Breast epithelium (tissue), 4 donors: ENCODE data around the gene THAP6. TPM values are rescaled to one million over a fixed set of nuclear protein-coding genes. Genes with fewer than 3 reads are reported as not detected.
"Not testable (repeated sequence)": the region's sequence is repeated elsewhere in the genome, so short reads cannot be mapped to it uniquely, and the experiment has no call there.

Experiments used
- DNase-seq, 2 donors: peaks; one replicate each; pipeline ENCODE4 v3.0.0-alpha.2; 2019; ENCODE audit warnings: low spot score in 2 of 2
- H3K27ac ChIP-seq, 2 donors: fragments of 200-600 bp; sonication (generic) in 1 of 2; one replicate each; pipeline ENCODE4 v1.5.1; 2016 to 2019; ENCODE audit warnings: mild to moderate bottlenecking in 1 of 2
- H3K27me3 ChIP-seq, 2 donors: fragments of 200-600 bp; sonication (generic) in 1 of 2; one replicate each; pipeline versions ENCODE4 v1.5.1 to v1.6.0; 2017 to 2019; ENCODE audit warnings: control low read depth in 1 of 2, mild to moderate bottlenecking in 1 of 2
- H3K36me3 ChIP-seq: fragments of 200-600 bp; one replicate; pipeline ENCODE4 v1.5.1; 2019
- H3K4me1 ChIP-seq, 2 donors: fragments of 200-600 bp; sonication (generic); one replicate each; pipeline ENCODE4 v1.5.1; 2016 to 2019; ENCODE audit warnings: control low read depth in 1 of 2
- H3K4me3 ChIP-seq, 3 donors: fragments of 200-600 bp; sonication (generic); 1 replicate in 2 of 3; 2 replicates in 1 of 3; pipeline ENCODE4 v1.5.1; 2016 to 2019; ENCODE audit warnings: mild to moderate bottlenecking in 3 of 3, moderate library complexity in 2 of 3
- H3K9me3 ChIP-seq, 2 donors: fragments of 200-600 bp; sonication (generic) in 1 of 2; one replicate each; pipeline ENCODE4 v1.5.1; 2016 to 2019; ENCODE audit warnings: control low read depth in 1 of 2
- CTCF ChIP-seq, 3 donors: fragments of 450-650 bp; IDR thresholded peaks; one replicate each; pipeline ENCODE4 v1.5.1; 2016 to 2017; ENCODE audit warnings: antibody characterized with exemption in 3 of 3, mild to moderate bottlenecking in 3 of 3, moderate library complexity in 3 of 3
- POLR2A ChIP-seq: fragments of 450-650 bp; IDR thresholded peaks from one replicate; pipeline ENCODE4 v1.6.1; 2016; ENCODE audit warnings: antibody characterized with exemption, mild to moderate bottlenecking, moderate library complexity
- POLR2AphosphoS5 ChIP-seq, 3 donors: sonication (generic); formaldehyde crosslinking; IDR thresholded peaks; one replicate each; pipeline ENCODE4 v1.6.1; 2017; ENCODE audit warnings: antibody characterized with exemption in 3 of 3
- intact Hi-C: fragments of 100-400 bp; cut with DNase I; formaldehyde crosslinking; loops from one replicate; pipeline ENCODE4 v1.15.1; 2023; ENCODE audit warnings: low total_unique reads
- total RNA-seq, 3 donors: library from RNA; depleted of rRNA; stranded (reverse); fragments of >200 nt; gene quantifications; one replicate each; pipeline ENCODE4 v1.1.0, GENCODE V29; 2016

THAP6 gene
- total RNA-seq, 3 donors from 2014 or later = 22.2 to 25.9 (median 25.9) TPM

- H3K9me3 ChIP-seq = no peaks in the 10 kb centered on the region
- no peak overlapping the region for H3K27ac ChIP-seq
- no peaks in the 10 kb centered on the region for H3K4me1 ChIP-seq
- intact Hi-C loops = no loop called here
- H3K4me3 ChIP-seq = no peak overlapping the region
- H3K36me3 ChIP-seq = no peaks in the 10 kb centered on the region
- H3K27me3 ChIP-seq = no peaks in the 10 kb centered on the region
- no peak for TF ChIP-seq POLR2AphosphoS5 (IDR thresholded peaks at IDR 0.05)
- no peak for TF ChIP-seq POLR2A
- no peak for TF ChIP-seq CTCF (IDR thresholded peaks at IDR 0.05)
- no peak for DNase-seq
Observed at GRCh38 chr4:75542824-75543223, 28.6 kb downstream of the THAP6 start.

- not testable (repeated sequence) for DNase-seq, H3K27ac ChIP-seq
Observed at GRCh38 chr4:75544220-75544619, 29.9 kb downstream of the THAP6 start.

GRCh38 chr4:75544870-75545269 lies 30.6 kb downstream of the THAP6 start:
- H3K4me1 ChIP-seq = no peaks in the 10 kb centered on the region
- no peak overlapping the region for H3K4me3 ChIP-seq
- no peaks in the 10 kb centered on the region for H3K9me3 ChIP-seq
- DNase-seq = no peak
- H3K36me3 ChIP-seq = no peaks in the 10 kb centered on the region
- no peak overlapping the region for H3K27ac ChIP-seq
- intact Hi-C loops = no loop called here
- H3K27me3 ChIP-seq = no peaks in the 10 kb centered on the region
- TF ChIP-seq CTCF (IDR thresholded peaks at IDR 0.05) (no peak), POLR2AphosphoS5 (IDR thresholded peaks at IDR 0.05) (no peak), POLR2A (no peak)

More at GRCh38 chr4:75544220-75544619, 29.9 kb downstream of the THAP6 start:
- intact Hi-C loops, H3K36me3 ChIP-seq, H3K9me3 ChIP-seq, H3K4me3 ChIP-seq, H3K4me1 ChIP-seq, H3K27me3 ChIP-seq: not testable (repeated sequence)

GRCh38 chr4:75545526-75545925 lies 31.3 kb downstream of the THAP6 start:
- Histone ChIP-seq H3K9me3 (no peaks in the 10 kb centered on the region), H3K36me3 (no peaks in the 10 kb centered on the region), H3K4me3 (no peak overlapping the region), H3K27me3 (no peaks in the 10 kb centered on the region), H3K27ac (peak overlapping the region in 1 of 2 donors; percentile 14), H3K4me1 (no peaks in the 10 kb centered on the region)
- no peak for TF ChIP-seq POLR2AphosphoS5 (IDR thresholded peaks at IDR 0.05)
- no peak for DNase-seq
- intact Hi-C loops = no loop called here

GRCh38 chr4:75547647-75548387 lies 33.5 kb downstream of the THAP6 start:
- no peak for TF ChIP-seq POLR2A
- TF ChIP-seq CTCF (IDR thresholded peaks at IDR 0.05) = no peak
- TF ChIP-seq POLR2AphosphoS5 (IDR thresholded peaks at IDR 0.05) = no peak
- Histone ChIP-seq H3K27me3 (no peaks in the 10 kb centered on the region), H3K36me3 (no peaks in the 10 kb centered on the region), H3K4me3 (no peak overlapping the region), H3K4me1 (no peaks in the 10 kb centered on the region), H3K27ac (no peak overlapping the region), H3K9me3 (no peaks in the 10 kb centered on the region)
- intact Hi-C loops = no loop called here
- DNase-seq = peak in 1 of 2 donors; percentile 21

- no peak overlapping the region for H3K27ac ChIP-seq
- no peaks in the 10 kb centered on the region for H3K36me3 ChIP-seq
- no peaks in the 10 kb centered on the region for H3K9me3 ChIP-seq
- no peaks in the 10 kb centered on the region for H3K4me1 ChIP-seq
- DNase-seq = no peak
- intact Hi-C loops = no loop called here
- no peaks in the 10 kb centered on the region for H3K27me3 ChIP-seq
- no peak overlapping the region for H3K4me3 ChIP-seq
- TF ChIP-seq CTCF (IDR thresholded peaks at IDR 0.05) (no peak), POLR2A (no peak), POLR2AphosphoS5 (IDR thresholded peaks at IDR 0.05) (no peak)
Observed at GRCh38 chr4:75549019-75549418, 34.7 kb downstream of the THAP6 start.
